GM20000 (cell line): Measurements from ENCODE around the gene UBAC2.
A peak's percentile ranks its signal among the peaks of the same experiment; 100 is the strongest.

Experiments used
- DNase-seq: peaks from one replicate; pipeline ENCODE4 v3.0.0; 2012; ENCODE audit warnings: low spot score
- CTCF ChIP-seq: IDR thresholded peaks from 2 replicates; pipeline ENCODE4 v1.5.1; 2012; ENCODE audit warnings: mild to moderate bottlenecking, control low read depth; ENCODE audit errors: extremely low read depth, missing control alignments

The UBAC2 gene

GRCh38 chr13:99347335-99347878 is 146.8 kb downstream of the UBAC2 start:
- TF ChIP-seq CTCF: no peak
- no peak for DNase-seq

- TF ChIP-seq CTCF: no peak
- DNase-seq: no peak
Observed at GRCh38 chr13:99347911-99348451, 147.3 kb downstream of the UBAC2 start.

GRCh38 chr13:99350191-99350590 is 149.5 kb downstream of the UBAC2 start:
- TF ChIP-seq CTCF: no peak
- no peak for DNase-seq

- no peak for TF ChIP-seq CTCF
Observed at GRCh38 chr13:99351772-99352171, 151.1 kb downstream of the UBAC2 start.

GRCh38 chr13:99352351-99353245 is 151.9 kb downstream of the UBAC2 start:
- DNase-seq: no peak
- TF ChIP-seq CTCF: no peak

More at GRCh38 chr13:99351772-99352171, 151.1 kb downstream of the UBAC2 start:
- peak; percentile 22 for DNase-seq

GRCh38 chr13:99353246-99353600 is 152.6 kb downstream of the UBAC2 start:
- no peak for TF ChIP-seq CTCF
- DNase-seq: no peak

GRCh38 chr13:99353836-99354235 is 153.2 kb downstream of the UBAC2 start:
- DNase-seq: no peak
- no peak for TF ChIP-seq CTCF
